Liver (tissue), 9 donors: ENCODE data around the gene ST6GALNAC4. TPM values are rescaled to one million over a fixed set of nuclear protein-coding genes. Genes with fewer than 3 reads are reported as not detected.

Experiments used
- DNase-seq: peaks from one replicate; pipeline ENCODE4 v3.0.0-alpha.2; 2017; ENCODE audit warnings: low spot score
- H3K27ac ChIP-seq, 2 donors: one replicate each; pipeline ENCODE4 v1.7.0; 2013; ENCODE audit warnings: inconsistent platforms in 2 of 2, low read length in 2 of 2, control low read depth in 1 of 2, low read depth in 1 of 2, mild to moderate bottlenecking in 1 of 2
- H3K27me3 ChIP-seq, 4 donors: one replicate each; pipeline versions ENCODE4 v1.6.1 to v1.7.0; 2013; ENCODE audit warnings: low read length in 3 of 4, inconsistent platforms in 1 of 4, mild to moderate bottlenecking in 1 of 4, moderate library complexity in 1 of 4; ENCODE audit not compliant: control insufficient read depth in 4 of 4, insufficient read depth in 4 of 4
- H3K36me3 ChIP-seq, 4 donors: one replicate each; pipeline versions ENCODE4 v1.6.1 to v1.7.0; 2013; ENCODE audit warnings: low read length in 3 of 4, mild to moderate bottlenecking in 3 of 4, low read depth in 1 of 4, moderate library complexity in 1 of 4; ENCODE audit not compliant: control insufficient read depth in 4 of 4, insufficient read depth in 3 of 4
- H3K4me1 ChIP-seq, 4 donors: one replicate each; pipeline versions ENCODE4 v1.6.1 to v1.7.0; 2013; ENCODE audit warnings: low read length in 3 of 4, mild to moderate bottlenecking in 3 of 4, moderate library complexity in 1 of 4; ENCODE audit not compliant: control insufficient read depth in 4 of 4, insufficient read depth in 4 of 4
- H3K4me3 ChIP-seq, 3 donors: one replicate each; pipeline versions ENCODE4 v1.6.1 to v1.7.0; 2013; ENCODE audit warnings: low read length in 3 of 3, control low read depth in 1 of 3, low read depth in 1 of 3, mild to moderate bottlenecking in 1 of 3
- H3K9ac ChIP-seq, 2 donors: one replicate each; pipeline ENCODE4 v1.7.0; 2013; ENCODE audit warnings: low read length in 2 of 2, mild to moderate bottlenecking in 2 of 2, moderate library complexity in 2 of 2, control low read depth in 1 of 2, low read depth in 1 of 2
- H3K9me3 ChIP-seq, 4 donors: one replicate each; pipeline versions ENCODE4 v1.6.1 to v1.7.0; 2013; ENCODE audit warnings: low read length in 3 of 4; ENCODE audit not compliant: control insufficient read depth in 4 of 4
- ATF3 ChIP-seq: IDR thresholded peaks from 2 replicates; pipeline ENCODE4 v1.6.1; 2016; ENCODE audit warnings: antibody characterized with exemption
- CTCF ChIP-seq: fragments of 150-350 bp; IDR thresholded peaks from 2 replicates; pipeline ENCODE4 v1.5.1; 2017; ENCODE audit warnings: improper control_type of control experiment, low read depth, low read length; ENCODE audit not compliant: missing input control
- EGR1 ChIP-seq, 2 donors: IDR thresholded peaks; 2 replicates each; pipeline ENCODE4 v1.6.1; 2016 to 2018; ENCODE audit warnings: antibody characterized with exemption in 2 of 2, low read depth in 2 of 2
- FOXA1 ChIP-seq: IDR thresholded peaks from 2 replicates; pipeline ENCODE4 v1.6.1; 2016; ENCODE audit warnings: antibody characterized with exemption
- FOXA2 ChIP-seq: IDR thresholded peaks from 2 replicates; pipeline ENCODE4 v1.6.1; 2016; ENCODE audit warnings: antibody characterized with exemption
- HNF4A ChIP-seq, 2 donors: conservative IDR thresholded peaks; 2 replicates each; pipeline ENCODE4 v1.6.1; 2016; ENCODE audit warnings: antibody characterized with exemption in 2 of 2, mild to moderate bottlenecking in 2 of 2
- JUND ChIP-seq, 2 donors: IDR thresholded peaks; 2 replicates each; pipeline ENCODE4 v1.6.1; 2016; ENCODE audit warnings: antibody characterized with exemption in 2 of 2
- MAX ChIP-seq: IDR thresholded peaks from 2 replicates; pipeline ENCODE4 v1.6.1; 2016; ENCODE audit warnings: antibody characterized with exemption
- RAD21 ChIP-seq, 2 donors: IDR thresholded peaks; 2 replicates each; pipeline ENCODE4 v1.6.1; 2016; ENCODE audit warnings: antibody characterized with exemption in 2 of 2, mild to moderate bottlenecking in 2 of 2
- REST ChIP-seq: IDR thresholded peaks from 2 replicates; pipeline ENCODE4 v1.6.1; 2016; ENCODE audit warnings: antibody characterized with exemption, mild to moderate bottlenecking
- RXRA ChIP-seq, 2 donors: IDR thresholded peaks; 2 replicates each; pipeline ENCODE4 v1.6.1; 2017 to 2018; ENCODE audit warnings: antibody characterized with exemption in 2 of 2, mild to moderate bottlenecking in 1 of 2
- SP1 ChIP-seq: IDR thresholded peaks from 2 replicates; pipeline ENCODE4 v1.6.1; 2018; ENCODE audit warnings: antibody characterized with exemption, mild to moderate bottlenecking
- TAF1 ChIP-seq: conservative IDR thresholded peaks from 2 replicates; pipeline ENCODE4 v1.6.1; 2016; ENCODE audit warnings: antibody characterized with exemption, mild to moderate bottlenecking
- ZBTB33 ChIP-seq: IDR thresholded peaks from 2 replicates; pipeline ENCODE4 v1.6.1; 2016; ENCODE audit warnings: antibody characterized with exemption
- WGBS: extraction: QIAGEN DNeasy Blood & Tissue Kit; methylation state at CpG from one replicate; pipeline ENCODE4 v1.1.7; 2013; 5-methylcytosine and 5-hydroxymethylcytosine counted together
- polyA plus RNA-seq, 2 donors: library from polyadenylated mRNA; stranded (reverse) in 1 of 2; unstranded in 1 of 2; fragments of 200-250 nt in 1 of 2; fragments of >200 nt in 1 of 2; fragmentation: Nextera tagmentation in 1 of 2; extraction: Ambion mirVana in 1 of 2; gene quantifications; one replicate each; pipeline versions ENCODE4 v1.2.1 to v1.2.3, GENCODE V29; 2013 to 2015
- total RNA-seq, 2 donors: library from RNA; depleted of rRNA; stranded (reverse); fragments of >200 nt; gene quantifications; one replicate each; pipeline ENCODE4 v1.2.3, GENCODE V29; 2014
- donor health status: healthy.
- donor health status: healthy.
- donor health status: healthy.
- donor health status: healthy.
- donor health status: healthy.

ST6GALNAC4 gene
- total and polyA plus RNA-seq, 4 donors: 2.5 to 83.7 (median 7.5) TPM

- H3K27me3 ChIP-seq: no peaks in the 10 kb centered on the region
- H3K4me3 ChIP-seq: no peak overlapping the region
- no peak overlapping the region for H3K9ac ChIP-seq
- TF ChIP-seq JUND (IDR thresholded peaks at IDR 0.05) (no peak), FOXA1 (no peak), SP1 (no peak), TAF1 (no peak), FOXA2 (no peak), MAX (no peak), ZBTB33 (no peak), RXRA (IDR thresholded peaks at IDR 0.05) (no peak), ATF3 (no peak), RAD21 (IDR thresholded peaks at IDR 0.05) (no peak), EGR1 (IDR thresholded peaks at IDR 0.05; ENCODE audit: low read depth in 2 of 2) (no peak)
- H3K36me3 ChIP-seq: no peaks in the 10 kb centered on the region
- no peak for DNase-seq
- 94% methylated on average over 13 of the region's 13 CpGs for WGBS
- peak overlapping the region in 1 of 2 donors; percentile 3 for H3K27ac ChIP-seq
- peaks cover 23 to 58% (median 44%) of the 10 kb centered on the region in 4 donors for H3K4me1 ChIP-seq
- no peaks in the 10 kb centered on the region for H3K9me3 ChIP-seq
Observed at GRCh38 chr9:127961613-127962155, 44.8 kb upstream of the ST6GALNAC4 start.

- DNase-seq: no peak
- H3K9ac ChIP-seq: no peak overlapping the region
Observed at GRCh38 chr9:127961155-127961490, 44.3 kb upstream of the ST6GALNAC4 start.

More at GRCh38 chr9:127961155-127961490, 44.3 kb upstream of the ST6GALNAC4 start:
- H3K9me3 ChIP-seq: no peaks in the 10 kb centered on the region
- TF ChIP-seq REST: no peak
- no peak for TF ChIP-seq CTCF
- TF ChIP-seq HNF4A (conservative IDR thresholded peaks at IDR 0.05): no peak
- no peak for TF ChIP-seq EGR1 (IDR thresholded peaks at IDR 0.05; ENCODE audit: low read depth in 2 of 2)
- TF ChIP-seq SP1: no peak
- TF ChIP-seq TAF1: no peak
- TF ChIP-seq FOXA2: no peak
- no peaks in the 10 kb centered on the region for H3K27me3 ChIP-seq
- H3K27ac ChIP-seq: peak overlapping the region in 1 of 2 donors; percentile 39
- peaks cover 18 to 53% (median 40%) of the 10 kb centered on the region in 4 donors for H3K4me1 ChIP-seq
- H3K4me3 ChIP-seq: no peak overlapping the region
- H3K36me3 ChIP-seq: no peaks in the 10 kb centered on the region
- 97% methylated on average over 2 of the region's 2 CpGs for WGBS
